Urothelium cell line (cell line): Measurements from ENCODE around the gene MYO1F.
"Not testable (repeated sequence)": the region's sequence is repeated elsewhere in the genome, so short reads cannot be mapped to it uniquely, and the experiment has no call there.

Experiments used
- DNase-seq: peaks from one replicate; pipeline ENCODE4 v3.0.0; 2011; ENCODE audit warnings: low spot score, mixed read lengths
- FAIRE-seq: peaks from 2 replicates; lab custom pipeline; 2011; peaks lifted over from hg19 to GRCh38; lab: Jason Lieb, UNC

The MYO1F gene

DNA sequence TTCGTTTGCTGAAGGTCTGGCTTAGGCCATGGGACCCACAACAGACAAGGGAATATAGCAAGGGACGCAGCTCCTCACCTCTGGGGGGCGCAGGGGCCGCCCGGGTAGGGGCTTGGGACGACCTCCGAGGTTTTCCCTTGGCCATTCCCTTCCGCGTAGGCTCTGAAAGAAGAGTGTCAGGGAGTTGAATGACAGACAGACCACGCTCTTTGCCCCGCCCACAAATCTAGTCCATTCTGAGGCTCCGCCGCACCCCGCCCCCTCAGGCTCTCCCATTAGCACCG lies 51.9 kb downstream of the MYO1F start:
- no peak for FAIRE-seq
- no peak for DNase-seq

- DNase-seq (no peak), FAIRE-seq (no peak)
Observed at GRCh38 chr19:8519388-8519787, 57.9 kb downstream of the MYO1F start.

- FAIRE-seq (no peak), DNase-seq (no peak)
Observed at GRCh38 chr19:8518536-8518935, 58.7 kb downstream of the MYO1F start.

GRCh38 chr19:8517551-8518442 lies 59.4 kb downstream of the MYO1F start:
- FAIRE-seq = no peak

DNA sequence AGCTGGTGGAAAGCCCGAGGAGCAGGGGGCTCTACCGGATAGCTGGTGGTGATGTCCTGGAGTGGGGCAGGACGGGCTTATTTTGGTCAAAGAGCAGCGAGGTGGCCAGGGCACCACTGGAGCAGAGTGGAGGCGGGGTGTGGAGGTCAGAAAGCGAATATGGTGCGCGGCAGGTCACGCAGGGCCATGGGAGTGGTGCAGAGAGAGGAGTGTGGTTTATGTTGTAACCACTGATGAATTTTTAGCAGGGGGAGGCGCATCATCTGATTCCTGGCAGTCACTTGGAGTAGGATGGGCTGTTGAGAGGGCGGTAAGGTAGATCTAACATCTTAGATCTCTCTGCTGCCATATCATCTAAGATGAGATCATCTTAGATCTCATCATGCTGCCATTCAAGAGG lies 61.9 kb downstream of the MYO1F start:
- FAIRE-seq (no peak), DNase-seq (no peak)

More at GRCh38 chr19:8517551-8518442, 59.4 kb downstream of the MYO1F start:
- no peak for DNase-seq

DNA sequence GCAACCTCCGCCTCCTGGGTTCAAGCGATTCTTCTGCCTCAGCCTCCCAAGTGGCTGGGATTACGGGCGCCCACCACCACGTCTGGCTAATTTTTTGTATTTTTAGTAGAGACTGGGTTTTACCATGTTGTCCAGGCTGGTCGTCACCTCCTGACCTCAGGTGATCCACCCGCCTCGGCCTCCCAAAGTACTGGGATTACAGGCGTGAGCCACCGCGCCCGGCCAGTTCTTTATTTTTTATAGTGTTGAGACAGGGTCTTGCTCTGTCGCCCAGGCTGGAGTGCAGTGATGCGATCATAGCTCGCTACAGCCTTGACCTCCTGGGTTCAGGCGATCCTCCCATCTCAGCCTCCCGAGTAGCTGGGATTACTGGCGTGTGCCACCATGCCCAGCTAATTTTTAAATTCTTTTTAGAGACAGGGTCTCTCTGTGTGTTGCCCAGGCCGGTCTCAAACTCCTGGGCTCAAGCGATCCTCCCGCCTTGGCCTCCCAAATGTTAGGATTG lies 62.7 kb downstream of the MYO1F start:
- not testable (repeated sequence) for FAIRE-seq, DNase-seq

DNA sequence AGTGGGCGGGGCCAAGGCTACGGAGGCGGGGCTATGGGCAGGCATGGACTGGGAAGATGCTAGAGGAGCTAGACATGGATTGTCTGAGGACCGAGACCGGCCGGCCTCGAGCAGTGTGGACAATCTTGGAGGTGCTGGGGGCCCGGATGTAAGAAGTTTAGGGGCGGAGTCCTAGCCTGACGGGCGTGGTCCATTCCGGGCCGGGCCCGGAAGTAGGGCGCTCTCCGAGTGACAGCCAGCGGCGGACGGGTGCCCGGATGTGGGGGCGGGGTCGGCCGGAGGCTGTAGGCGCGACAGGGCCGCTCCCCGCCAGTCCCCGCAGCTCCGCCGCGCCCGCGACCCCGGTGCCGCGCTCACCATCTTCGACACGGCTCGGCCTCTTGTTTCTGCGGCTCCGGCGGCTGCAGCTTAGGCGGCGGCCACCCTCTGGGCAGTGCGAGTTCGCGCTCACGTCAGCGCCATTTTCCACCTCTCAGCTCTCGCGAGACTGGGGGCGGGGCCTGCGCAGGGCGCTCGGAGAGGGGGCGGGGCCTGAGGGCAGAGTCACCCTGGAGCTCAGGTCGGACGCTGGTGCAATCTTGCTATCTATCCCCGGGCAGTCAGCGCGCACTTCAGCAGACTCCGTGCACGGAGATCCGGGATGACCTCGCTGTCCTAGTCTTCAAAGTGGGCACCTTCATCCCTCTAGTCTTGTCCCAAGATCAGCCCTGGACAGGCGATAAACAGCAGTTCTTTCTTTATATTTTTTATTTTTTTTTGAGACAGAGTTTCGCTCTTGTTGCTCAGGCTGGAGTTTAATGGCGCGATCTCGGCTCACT lies 63.3 kb downstream of the MYO1F start, which contains the start of gene ZNF414:
TSS of gene ZNF414 (minus strand) at position 481 of the 818 bp plus-strand sequence. CDS start at position 360, 121 bp downstream.
- DNase-seq (peak; percentile 94), FAIRE-seq (peak; percentile 20)

GRCh38 chr19:8513036-8513686 lies 64.1 kb downstream of the MYO1F start:
- no peak for FAIRE-seq
- no peak for DNase-seq

DNA sequence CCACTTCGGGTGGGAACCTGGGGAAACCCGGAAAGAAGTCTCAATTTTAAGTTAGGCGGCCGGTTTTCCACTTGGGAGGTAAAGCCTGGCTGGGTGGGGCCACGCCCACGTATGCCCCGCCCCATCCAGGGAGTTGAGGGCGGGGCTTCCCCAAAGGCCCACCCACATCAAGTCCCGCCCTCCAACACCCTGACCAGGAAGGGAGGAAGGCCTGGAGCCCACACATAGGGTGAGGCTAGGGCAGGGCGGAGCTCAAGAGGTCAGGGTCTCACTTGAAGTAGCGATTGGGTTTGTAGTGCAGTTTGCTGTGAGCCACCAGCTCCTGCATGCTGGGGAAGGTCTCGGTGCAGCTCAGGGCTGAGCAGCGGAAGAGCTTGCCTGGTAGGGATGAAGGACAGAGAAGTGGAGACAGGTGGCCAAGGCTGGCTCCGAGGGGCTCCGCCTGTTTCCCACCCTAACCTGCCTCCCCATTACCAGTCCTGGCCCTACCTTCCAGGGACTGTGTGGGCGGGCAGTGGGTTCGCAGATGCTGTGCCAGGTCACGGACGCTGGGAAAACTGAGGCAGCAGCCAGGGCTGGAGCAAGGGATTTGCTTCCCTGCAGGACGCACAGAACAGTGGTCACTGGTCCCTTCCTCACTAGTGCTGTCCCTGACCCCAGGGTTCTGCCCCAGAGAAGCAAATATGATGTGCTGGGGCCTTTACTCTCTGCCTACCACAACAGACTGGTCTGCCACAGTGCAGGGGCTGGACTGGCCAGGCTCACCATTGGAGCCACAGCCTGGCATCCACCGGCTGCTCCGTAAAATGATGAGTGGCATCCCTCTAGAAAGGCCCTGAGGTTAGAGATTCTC lies 64.9 kb downstream of the MYO1F start:
- DNase-seq = peak; percentile 20
- no peak for FAIRE-seq

DNA sequence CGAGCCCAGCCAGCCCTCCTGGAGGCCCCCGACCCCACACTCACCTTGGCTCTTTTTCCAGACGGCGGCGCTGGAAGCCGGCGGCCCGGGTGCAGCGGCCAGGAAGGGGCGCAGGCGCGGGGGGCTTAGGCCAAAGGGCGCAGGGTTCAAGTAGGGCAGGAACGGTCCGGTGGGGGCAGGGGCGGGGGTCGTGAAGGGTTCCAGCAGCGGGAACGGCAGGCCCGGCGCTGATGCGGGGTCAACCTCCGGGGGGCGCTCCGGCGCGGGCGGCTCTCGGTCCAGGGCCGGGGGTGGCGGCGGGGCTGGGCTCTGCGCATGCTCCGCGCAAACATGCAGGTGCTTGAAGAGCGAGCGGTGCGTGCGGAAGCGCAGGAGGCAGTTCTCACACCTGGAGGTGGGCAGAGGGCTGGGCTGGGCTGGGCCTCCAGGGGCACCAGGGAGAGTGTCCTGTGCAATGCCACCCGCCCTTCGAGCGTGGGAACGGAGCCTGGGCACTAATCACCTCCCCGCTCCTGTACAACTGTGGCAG lies 65.6 kb downstream of the MYO1F start:
- DNase-seq = no peak
- FAIRE-seq = no peak

DNA sequence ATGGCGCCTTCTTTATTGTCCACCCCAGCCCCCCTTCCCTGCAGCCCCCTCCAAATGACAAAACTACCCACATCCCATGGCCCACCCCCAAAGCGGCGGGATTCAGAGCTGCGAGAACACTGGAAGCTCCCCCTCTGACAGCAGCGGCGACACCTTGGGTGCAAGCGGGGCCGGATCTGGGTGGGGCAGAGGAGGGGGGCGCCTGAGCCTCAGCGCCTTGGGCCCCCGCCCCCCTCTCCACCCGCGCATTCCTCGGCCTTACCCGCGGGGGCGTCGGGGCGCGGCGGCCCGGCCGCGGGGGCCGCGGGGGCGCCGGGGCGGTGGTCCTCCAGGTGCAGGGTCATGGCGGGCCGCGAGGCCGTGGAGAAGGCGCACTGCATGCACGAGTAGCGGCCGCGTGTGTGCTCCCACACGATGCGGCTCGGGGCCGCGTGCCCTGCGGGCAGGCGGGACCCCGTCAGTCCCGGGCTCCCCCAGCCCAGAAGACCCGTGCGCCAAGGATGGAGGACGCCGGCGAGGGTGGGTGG lies 66.6 kb downstream of the MYO1F start:
- DNase-seq (no peak), FAIRE-seq (no peak)

GRCh38 chr19:8506402-8506957 lies 70.8 kb downstream of the MYO1F start:
- FAIRE-seq = no peak
- DNase-seq = no peak

GRCh38 chr19:8505680-8506401 lies 71.4 kb downstream of the MYO1F start:
- peak; percentile 79 for DNase-seq
- FAIRE-seq = no peak

DNA sequence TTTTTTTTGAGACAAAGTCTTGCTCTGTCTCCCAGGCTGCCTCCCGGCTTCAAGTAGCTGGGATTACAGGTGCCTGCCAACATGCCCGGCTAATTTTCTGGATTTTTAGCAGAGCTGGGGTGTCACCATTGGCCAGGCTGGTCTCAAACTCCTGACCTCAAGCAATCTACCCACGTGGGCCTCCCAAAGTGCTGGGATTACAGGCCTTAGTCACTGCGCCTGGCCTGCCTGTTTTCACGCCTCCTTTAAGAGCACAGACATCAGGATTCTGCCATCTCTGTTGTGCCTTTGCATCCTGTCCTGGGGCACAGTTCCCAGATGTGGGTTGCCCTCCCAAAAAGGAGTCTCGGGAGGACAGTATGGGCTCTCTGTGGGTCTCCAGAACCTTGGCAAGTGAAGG lies 72.3 kb downstream of the MYO1F start:
- no peak for DNase-seq
- FAIRE-seq = no peak

DNA sequence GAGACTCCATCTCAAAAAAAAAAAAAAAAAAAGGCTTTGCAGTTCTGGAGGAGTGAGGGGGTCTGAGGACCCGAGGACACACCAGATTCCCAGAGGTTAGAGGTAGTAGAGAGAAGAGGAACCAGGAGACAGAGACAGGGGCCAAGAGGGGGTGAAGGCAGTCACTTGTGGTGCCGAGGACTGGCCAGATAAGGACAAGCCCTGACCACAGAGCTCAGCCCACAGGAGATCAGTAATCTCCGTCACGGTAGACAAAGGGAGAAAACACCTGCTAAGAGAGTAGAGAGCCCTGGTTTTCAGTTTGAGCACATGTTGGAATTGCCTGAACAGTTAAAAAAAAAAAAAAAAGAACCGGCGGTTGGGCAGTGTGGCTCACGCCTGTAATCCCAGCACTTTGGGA lies 73.1 kb downstream of the MYO1F start:
- no peak for FAIRE-seq

GRCh38 chr19:8503510-8503909 lies 73.7 kb downstream of the MYO1F start:
- FAIRE-seq (no peak), DNase-seq (no peak)

More for the DNA sequence above, 73.1 kb downstream of the MYO1F start:
- no peak for DNase-seq

- DNase-seq = no peak
- no peak for FAIRE-seq
Observed at GRCh38 chr19:8501981-8502380, 75.3 kb downstream of the MYO1F start.

- FAIRE-seq (no peak), DNase-seq (no peak)
Observed at GRCh38 chr19:8501516-8501915, 75.7 kb downstream of the MYO1F start.

- no peak for DNase-seq
- no peak for FAIRE-seq
Observed at GRCh38 chr19:8500158-8500557, 77.1 kb downstream of the MYO1F start.
